ENCODE results near the gene USP5.
"Not testable (repeated sequence)": the region's sequence is repeated elsewhere in the genome, so short reads cannot be mapped to it uniquely, and the experiment has no call there.

DNA sequence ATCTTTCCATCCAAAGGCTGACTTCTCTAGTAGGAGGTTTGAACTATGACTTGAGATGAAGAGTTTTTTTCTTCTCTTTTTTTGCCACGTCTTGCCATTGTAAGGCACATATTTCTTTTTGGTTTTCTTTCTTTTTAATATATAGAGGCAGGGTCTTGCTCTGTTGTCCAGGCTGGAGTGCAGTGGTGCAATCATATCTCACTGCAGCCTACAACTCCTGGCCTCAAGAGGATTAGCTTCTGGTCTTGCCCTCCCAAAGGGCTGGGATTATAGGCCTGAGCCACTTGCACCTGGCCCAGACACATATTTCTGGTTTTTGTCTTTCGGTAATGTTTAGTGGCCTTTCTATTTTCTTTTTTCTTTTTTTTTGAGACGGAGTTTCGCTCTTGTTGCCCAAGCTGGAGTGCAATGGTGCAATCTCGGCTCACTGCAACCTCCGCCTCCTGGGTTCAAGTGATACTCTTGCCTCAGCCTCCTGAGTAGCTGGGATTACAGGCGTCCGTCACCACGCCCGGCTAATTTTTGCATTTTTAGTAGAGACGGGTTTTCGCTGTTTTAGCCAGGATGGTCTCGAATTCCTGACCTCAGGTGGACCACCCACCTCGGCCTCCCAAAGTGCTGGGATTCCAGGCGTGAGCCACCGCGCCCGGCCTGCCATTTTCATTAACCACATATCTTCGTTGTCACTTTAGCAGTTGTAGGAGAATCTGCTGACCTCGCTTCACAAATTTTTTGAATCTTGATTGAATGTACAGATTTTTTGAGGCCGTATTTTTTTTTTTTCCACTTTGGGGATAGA is 38.0 kb downstream of the USP5 start:
- not testable (repeated sequence) for TF ChIP-seq EZH2phosphoT487 (IDR thresholded peaks at IDR 0.05; ENCODE audit: borderline replicate concordance, low read depth, low read length)
- TF ChIP-seq, protein P1, sequence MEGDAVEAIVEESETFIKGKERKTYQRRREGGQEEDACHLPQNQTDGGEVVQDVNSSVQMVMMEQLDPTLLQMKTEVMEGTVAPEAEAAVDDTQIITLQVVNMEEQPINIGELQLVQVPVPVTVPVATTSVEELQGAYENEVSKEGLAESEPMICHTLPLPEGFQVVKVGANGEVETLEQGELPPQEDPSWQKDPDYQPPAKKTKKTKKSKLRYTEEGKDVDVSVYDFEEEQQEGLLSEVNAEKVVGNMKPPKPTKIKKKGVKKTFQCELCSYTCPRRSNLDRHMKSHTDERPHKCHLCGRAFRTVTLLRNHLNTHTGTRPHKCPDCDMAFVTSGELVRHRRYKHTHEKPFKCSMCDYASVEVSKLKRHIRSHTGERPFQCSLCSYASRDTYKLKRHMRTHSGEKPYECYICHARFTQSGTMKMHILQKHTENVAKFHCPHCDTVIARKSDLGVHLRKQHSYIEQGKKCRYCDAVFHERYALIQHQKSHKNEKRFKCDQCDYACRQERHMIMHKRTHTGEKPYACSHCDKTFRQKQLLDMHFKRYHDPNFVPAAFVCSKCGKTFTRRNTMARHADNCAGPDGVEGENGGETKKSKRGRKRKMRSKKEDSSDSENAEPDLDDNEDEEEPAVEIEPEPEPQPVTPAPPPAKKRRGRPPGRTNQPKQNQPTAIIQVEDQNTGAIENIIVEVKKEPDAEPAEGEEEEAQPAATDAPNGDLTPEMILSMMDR (conservative IDR thresholded peaks at IDR 0.05; ENCODE audit: low read length) = not testable (repeated sequence)

All from OCI-LY7 (cell line).